ENCODE results near the gene MRPL36.

The MRPL36 gene

DNA sequence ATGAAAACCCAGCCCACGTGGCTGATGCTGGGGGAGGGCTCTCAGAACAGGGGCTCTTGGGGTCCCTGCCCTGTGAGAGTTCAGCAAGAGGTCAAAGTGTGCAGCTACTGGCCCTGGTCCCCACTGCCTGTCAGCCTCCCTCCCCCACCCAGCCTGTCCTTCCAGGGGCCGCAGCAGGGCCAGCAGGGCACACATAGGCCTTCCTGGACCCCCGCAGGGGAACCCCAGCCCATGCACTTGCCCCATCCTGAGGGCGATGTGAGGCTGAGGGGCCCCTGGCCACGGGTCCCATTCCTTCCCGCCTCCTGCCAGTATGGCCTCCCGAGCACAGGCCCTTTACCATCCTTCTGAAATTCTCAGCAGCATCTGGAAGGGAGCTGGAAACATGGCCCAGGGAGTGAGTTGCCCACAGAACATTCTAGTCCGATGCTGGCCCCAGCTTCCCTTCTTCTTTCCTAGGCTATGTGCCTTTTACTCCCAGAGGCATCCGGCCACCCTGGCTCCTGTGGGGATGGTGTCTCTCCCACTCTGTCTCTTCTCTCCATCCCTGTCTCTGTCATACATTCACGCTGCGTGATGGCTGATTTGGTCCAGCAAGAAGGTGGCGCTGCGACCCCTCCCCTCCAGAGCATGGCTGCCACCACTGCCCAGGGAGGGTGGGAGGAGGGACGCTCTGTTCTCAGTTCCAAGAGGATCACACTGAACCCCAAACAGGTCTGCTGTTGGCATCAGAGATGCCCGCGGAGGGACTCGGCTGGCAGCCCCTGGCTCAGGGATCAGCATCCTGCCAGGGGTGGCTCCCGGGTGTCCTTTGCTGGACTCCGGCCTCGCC is 19.6 kb downstream of the MRPL36 start:
- no peak for DNase-seq

DNA sequence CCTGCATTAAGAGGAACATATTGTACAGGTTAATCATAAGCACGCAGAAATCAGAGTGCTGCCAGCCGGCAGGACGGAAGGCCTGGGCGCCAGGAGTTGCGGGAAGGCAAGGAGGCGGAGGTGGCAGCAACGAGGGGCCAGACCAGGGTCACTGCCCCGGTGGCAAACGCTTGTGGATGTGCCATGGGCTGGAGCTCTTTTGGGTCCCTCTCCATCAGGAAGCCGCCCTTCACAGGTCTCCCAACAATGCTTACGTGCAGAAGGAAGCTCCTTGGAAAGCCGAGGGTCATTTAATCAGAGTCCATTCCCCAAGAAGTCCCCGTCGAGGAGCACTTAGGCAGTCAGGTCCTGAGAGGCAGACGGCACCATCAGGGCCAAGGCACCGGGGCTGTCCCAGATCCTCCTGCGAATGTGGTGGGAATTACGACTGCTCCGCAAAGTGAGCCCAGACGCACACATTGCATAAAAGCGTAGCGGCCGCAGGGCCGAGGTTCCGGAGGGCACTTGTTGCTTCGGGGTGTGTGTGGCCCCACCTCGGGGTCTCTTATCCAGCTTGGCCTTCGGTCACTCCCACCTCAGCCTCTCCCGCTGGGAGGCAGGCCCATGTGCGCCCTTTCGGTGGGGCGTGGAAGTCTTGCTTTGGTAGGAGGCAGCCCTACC is 20.5 kb downstream of the MRPL36 start:
- no peak for DNase-seq

DNA sequence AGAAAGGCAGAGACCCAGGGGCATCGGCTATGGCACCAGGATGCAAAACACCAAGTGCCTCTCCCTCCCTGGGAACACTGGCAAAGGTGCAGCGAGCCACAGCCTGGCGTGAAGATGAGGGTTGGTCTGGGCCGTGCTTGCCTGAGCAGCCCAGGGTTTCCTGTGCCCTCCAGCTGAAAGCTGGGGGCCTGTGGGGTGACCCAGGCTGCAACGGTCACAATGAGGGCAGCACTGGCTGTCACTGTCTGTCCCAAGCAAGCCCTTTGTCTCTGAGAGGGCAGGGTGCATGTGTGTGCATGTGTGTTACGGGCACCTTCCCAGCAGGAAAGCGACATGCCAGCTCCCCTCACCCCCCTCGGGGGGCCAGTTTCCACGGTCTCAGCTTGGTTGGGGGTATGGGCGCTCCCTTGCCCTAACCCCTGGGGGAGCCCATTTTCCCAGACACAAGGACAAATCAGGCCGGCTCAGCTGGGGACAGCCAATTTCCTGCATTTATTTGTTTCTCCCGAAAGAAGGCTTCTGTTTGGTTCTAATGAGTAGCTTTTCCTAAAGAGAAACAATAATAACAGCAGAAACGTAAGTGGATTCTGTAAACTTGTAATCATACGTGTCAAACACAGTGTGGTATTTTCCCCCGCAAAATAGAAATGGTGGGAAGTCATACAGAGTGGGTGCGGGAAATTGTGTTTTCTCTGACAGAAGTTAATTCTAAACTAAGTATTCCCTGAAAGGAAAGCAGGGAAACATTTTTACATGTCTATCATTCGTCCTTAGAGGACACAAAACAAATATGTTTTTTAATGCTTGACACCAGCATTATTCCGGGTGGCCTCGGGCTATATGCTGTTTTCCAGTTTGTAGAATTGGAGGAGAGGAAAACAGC is 21.3 kb downstream of the MRPL36 start:
- DNase-seq, result no peak

DNA sequence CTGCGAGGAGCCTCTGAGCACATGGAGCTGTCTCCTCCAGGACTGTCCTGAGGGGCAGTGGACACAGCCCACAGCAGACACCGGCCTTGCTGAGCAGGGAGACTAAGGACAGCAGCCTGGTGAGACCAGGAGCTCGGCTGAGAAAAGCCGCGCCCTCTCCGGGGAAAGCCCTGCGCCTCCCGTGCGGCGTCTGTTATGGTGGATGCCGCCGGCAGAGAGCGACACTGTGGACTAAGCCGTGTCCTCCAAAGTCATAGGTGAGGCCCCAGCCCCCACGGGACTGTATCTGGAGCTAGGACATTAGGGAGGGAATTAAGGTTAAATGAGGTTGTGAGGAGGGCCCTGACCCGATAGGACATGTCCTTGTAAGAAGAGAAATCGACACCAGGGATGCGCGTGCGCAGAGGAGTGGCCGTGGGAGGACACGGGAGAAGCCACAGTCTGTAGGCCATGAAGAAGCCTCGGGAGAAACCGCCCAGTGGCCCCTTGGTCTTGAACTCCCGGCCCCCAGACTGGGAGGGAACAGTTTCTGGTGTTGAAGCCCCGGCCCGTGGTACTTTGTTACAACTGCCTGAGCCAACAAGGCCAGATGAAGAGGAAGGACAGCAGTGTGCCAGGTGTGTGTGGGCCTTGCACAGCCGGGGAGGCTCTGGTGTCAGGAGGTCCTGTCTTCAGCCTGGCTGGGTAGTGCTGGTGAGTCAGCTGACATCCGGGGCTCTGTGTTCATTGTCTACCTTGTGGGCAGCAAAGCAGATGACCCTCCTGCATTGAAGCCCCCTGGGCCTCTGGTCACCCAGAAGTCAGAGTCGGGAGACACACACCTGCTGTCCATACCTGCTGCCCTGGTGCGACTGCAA is 22.1 kb downstream of the MRPL36 start:
- DNase-seq, result no peak

DNA sequence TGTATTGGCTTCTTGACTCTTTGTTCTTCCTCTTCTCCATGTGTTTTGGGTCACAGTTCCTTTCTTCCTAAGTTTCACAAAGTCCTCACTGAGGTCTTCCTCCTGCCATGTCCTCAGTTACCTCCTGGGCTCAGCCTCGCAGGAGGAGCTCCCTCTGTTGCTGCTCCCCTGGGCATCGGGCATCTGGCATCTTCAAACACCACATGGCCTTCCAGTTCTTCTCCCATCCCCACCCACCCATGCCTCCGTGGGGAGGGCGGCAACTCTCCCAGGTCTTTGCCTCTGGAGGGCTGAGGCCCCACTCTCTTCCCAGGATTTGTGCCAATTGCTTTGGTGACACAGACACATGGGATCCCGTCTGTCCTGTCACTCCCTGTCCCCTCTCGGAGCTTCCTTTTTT is 22.8 kb downstream of the MRPL36 start:
- no peak for DNase-seq

DNA sequence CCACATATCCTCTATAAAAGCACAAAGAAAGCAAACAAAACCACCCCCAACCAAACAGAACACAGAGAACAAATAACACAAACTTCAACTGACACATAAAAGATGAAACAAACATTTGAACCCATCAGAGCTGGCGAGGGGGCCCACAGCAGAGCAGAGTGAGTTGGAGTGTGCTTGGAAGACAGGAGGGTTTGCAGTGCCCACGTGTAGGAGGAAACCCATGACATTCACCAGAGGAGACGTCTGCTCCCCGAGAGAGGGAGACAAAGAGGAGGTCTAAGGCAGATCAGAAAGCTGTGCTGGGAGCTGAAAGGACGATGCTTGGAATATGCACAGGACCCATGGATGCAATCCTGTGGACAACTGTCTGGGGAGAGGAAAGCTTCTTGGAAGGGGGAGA is 27.0 kb downstream of the MRPL36 start:
- peak; percentile 22 for DNase-seq

DNA sequence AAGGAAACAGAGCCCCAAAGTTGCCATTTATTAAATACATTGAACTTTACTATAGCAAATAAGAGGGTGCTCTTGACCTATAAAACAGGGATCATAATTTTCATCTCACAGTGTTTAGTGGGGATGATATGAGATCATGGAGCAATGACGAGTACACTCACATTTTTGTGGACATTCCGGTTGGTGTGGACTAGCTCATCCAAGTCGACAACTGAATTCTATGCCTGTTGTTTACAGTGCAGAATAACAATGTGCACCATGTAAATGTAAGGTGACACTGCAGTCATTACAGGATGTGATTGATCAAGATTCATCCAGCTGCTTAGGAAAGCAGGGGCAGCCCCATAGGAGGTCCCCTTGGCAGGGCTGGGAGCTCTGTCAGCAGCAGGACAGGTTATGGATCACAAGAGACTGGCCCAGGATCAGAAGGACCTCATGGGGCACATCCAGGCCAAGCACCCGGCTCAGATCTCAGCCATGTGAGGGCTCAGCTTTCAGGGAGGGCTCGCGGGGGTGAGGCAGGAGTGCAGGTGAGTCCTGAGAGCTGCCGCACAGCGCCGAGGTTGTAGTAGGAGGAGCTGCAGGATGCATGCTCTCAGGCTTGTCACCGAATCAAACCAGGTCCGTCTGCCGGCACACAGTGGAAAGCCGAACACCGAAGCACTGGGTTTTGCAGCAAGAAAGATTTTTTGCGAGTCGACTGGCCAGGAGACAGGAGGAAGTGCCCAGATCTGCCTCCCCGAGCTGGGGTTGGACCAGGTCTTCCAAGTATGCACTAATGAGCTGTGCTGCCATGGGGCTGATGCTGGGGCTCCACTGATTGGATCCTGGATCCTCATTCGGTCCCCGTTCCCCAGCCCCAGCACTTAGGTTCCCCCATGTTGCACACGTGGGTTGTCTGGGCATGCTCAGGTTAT is 28.2 kb downstream of the MRPL36 start:
- DNase-seq, result no peak

DNA sequence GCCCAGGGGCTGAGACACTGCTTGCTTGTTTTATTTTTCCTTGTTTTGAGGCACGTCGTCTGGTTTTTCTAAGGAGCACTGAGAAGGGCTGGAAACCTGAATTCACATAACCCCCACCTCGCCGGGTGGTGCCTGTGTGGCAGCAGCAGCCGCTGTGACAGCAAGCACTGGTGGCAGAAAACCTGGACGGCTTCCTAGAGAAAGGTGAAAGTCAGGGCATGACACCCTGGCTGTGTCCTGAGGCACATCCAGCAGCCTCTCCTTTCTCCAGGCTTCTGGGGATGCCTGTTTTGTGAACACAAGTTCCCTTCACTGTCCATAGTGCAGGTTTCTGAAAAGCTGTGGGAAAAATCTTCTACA is 29.2 kb downstream of the MRPL36 start:
- DNase-seq, result no peak

DNA sequence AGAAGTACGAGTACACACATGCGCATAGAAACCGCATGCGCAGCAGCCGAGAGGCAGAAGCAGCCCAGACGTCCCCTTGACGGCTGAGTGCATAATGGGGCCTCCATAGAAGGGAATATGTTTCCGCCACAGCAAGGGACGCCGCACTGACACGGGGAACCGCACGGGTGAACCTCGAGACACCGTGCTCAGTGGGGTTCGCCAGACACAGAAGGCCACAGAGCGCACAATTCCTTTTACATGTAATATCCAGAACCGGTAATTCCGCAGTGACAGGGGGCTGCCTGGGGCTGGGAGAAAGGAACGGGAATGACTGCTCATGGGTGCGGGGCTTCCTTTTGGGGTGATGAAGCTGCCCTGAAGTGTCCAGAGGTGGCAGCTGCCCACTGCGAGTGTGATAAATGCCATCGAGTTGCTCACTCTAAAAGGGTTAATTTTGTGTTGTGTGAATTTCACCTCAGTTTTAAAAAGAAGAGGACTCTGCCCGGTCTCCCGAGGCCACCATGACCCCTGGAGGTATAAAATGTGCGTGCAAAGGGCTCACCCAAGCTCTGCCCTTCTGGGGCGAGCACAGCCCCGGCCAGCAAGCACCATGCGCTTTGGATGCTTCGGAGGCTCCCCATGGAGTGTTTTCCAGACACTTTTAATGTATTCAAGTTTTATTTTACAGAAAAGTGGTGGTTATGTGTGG is 29.7 kb downstream of the MRPL36 start:
- no peak for DNase-seq

DNA sequence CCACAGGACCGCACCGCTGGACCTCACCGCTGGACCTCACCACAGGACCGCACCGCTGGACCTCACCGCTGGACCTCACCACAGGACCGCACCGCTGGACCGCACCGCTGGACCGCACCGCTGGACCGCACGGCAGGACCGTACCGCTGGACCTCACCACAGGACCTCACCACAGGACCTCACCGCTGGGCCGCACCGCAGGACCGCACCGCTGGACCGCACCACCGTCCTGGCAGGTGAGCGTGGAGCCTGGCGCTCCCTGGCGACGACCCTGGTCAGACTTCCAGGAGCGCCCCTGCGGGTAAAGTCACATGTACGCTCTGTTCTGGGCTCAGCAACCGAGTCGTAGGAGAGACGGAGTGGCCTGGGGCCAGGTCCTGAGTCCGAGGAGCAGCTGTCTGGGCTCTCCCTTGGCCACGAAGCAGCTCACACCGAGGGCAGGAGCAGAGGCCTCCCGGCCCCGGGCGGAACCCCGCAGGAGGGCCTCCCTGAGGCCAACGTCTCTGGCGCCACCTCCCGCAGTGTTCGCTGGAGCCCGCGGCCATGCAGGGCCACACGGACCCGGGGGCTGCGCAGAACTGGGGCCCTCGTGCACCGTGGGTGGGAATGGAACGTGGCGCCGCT is 30.5 kb downstream of the MRPL36 start:
- no peak for DNase-seq

DNA sequence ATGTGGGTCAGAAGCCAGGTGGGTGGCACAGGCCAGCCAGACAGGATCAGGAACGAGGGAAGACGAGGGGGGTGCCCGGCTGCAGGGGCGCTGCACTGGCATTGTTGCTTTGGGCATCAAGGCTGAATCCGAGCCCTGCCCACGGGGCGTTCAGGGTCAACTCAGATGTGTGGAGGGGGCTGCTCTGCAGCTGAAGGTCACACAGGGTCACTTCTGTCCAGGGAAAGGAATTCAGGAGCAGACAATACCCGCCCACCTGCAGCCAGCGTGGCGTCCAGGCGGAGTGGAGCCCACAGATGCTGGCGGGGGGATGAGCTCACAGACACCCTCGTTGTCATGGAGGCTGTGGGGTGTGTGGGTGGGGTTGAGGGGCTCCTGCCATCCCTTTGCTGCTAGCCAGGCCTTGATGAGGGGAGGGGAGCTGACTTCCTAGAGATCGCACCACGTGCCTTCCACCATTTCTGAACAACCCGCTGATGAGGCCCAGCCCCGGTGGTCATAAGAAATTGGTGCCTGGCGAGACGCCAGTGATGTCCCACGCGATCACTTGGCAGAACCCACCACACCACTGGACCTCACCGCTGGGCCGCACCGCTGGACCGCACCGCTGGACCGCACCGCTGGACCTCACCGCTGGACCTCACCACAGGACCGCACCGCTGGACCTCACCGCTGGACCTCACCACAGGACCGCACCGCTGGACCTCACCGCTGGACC is 31.2 kb downstream of the MRPL36 start:
- DNase-seq, result no peak

DNA sequence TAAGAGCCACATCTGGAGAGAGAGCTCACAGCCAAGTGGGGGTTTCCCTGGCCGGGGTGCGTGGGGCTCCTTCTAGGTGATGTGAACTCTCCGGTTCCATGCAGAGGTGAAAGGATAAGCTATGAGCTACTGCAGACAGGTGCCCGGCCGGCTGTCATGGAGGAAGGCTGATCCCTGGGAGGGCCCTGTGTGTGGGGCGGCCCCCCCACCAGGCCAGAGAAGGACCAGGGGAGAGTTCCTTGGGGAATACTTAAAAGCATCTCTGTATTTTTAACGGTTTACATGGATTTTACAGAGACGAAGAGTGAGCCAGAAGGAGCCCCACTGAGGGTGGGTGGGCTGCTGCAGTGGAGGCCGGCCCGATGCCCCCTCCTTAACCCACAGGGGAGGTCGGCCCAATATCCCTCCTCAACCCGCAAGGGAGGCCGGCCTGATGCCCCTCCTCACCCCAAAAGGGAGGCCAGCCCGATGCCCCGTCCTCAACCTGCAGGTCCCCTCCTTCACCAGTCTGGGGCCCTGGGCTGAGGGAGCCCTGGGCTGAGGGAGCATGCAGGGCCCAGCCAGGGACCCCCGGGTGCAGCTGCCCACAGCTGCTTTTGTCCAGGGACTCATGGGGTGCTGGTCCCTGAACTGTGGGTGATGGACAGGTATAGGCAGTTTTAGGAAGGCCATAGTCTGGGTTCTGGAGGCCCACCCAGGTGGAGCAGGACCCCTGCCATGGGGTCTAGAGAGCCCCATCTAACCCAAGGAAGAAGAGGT is 31.9 kb downstream of the MRPL36 start:
- DNase-seq, result no peak

DNA sequence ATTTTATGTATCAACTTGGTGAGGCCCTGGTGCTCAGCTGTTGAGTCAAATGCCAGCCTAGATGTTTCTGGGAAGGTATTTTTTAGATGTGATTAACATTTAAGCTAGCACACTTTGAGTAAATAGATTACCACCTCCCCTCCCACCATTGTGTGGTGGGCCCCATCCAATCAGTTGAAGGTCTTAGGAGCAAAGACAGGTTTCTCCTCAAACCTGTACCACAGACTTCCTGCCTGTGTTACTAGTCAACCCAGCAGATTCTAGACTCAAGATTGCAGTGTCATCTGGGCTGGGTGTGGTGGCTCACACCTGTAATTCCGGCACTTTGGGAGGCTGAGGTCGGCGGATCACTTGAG is 33.8 kb downstream of the MRPL36 start:
- no peak for DNase-seq

DNA sequence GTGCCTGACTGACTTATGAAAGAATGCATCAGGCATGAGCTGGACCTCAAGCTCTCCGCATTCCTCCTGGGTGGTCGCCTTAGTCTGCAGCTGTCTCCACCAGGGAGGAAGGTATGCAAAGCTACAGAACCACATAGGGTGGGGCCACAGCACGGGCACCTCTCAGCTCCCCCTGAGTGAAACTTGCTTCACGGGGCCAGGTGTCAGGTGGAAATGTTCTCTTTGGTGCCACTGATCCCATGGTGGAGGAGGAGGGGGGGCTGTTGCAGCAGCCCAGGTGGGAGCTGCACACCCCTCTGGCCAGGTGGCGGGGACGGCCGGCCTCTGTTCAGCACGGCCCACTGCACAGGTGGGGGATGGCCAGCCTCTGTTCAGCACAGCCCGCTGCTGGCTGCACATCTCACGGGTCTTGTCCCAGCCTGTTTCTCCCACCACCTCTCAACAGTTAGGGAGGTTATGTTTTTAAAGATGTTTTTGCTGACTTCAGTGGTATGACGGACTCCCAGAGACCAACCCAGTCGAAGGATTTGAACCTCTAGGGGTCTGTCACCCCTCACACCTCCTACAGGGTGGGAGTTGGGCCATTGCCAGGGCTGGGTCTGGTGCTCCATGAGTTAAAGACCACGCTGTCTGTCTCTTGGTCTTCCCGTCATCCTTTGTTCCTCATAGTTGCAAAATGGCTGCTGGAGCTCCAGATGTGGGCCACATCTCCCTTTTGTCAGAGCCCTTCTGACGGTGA is 34.3 kb downstream of the MRPL36 start:
- no peak for DNase-seq

DNA sequence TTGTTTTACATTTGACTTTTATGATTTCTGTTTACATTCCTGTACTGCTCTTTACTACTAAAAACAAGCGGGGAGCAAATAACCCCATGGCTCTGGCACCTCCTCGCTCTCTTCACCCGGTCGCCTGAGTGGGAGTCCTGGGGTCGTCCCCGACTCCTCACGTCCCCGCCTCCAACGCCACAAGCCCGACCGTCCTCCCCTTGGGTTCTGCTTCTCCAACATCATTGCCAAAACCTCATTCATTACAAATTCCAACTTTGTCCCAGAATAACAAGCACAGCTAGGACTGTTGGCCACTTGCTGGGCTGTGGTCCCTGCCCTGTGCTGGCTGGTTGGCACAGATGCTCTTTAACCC is 35.1 kb downstream of the MRPL36 start:
- no peak for DNase-seq

DNA sequence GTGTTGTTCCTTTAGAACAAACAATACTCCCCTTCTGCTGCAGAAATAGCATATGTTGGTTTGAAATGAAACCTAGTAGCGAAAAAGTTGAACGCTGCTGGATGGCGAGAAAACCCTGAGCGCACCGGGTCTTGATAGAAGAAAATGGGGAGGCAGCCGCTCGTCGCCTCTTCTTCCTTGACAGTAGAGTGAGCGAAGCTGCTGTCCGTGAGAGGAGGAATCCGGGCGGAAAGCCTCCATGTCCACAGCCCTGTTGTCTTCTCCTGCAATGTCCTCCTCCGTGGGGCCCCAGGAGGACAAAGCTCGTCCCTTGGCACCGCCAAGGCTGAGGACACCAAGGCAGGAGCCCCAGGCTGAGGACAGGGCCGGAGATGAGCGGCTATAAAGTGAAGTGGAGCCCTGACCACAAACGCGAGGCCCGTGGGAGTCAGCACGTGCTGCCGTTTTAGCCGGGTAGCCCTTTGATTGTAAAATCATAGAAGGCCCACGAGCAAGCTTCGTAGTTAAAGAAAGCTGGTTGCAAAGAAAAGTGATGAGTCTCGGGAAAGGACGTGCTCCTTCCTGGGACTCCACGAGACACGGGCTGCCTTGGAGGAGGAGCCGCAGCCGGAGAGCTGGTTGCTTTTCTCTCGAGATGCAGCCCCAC is 35.6 kb downstream of the MRPL36 start:
- DNase-seq, result no peak

DNA sequence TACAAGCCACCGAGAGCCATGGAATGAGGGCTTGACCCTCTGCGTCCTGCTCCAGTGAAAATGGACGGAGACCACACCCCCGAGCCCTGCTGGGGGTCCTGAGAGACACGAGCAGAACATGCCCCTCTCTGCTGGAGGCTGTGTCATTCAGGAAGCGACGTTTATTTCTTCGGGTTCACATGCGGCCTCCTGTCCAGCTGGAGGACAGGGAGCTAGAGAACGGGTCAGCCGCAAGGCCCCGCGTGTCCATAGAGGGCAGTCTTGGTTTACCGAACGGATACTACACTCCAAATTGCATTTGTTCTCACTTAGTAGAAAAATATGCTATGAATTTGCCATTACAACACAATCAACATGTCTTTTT is 36.1 kb downstream of the MRPL36 start:
- peak; percentile 58 for DNase-seq

Data from CD4-positive, alpha-beta T cell treated with Interleukin-17A for 4 hours (primary cell).